ENCODE data around the gene ZNF280C. TPM values are rescaled to one million over a fixed set of nuclear protein-coding genes. Genes with fewer than 3 reads are reported as not detected.
A peak's percentile ranks its signal among the peaks of the same experiment; 100 is the strongest.

ZNF280C gene
- total and polyA plus RNA-seq, 10 donors = 1.3 to 6.8 (median 5.0) TPM

- Histone ChIP-seq H3K4me1 (peaks cover 0 to 14% (median 8%) of the 10 kb centered on the region in 6 donors), H3K4me3 (peak overlapping the region; percentile 44 to 76 (median 51)), H3K27me3 (replicated peaks in 1 of 7) (no peaks in the 10 kb centered on the region), H3K27ac (peak overlapping the region; percentile 53 to 89 (median 84)), H3K36me3 (no peaks in the 10 kb centered on the region), H3K9me3 (peaks cover 0 to 9% (median 0%) of the 10 kb centered on the region in 8 donors)
- intact Hi-C loops (cut with DNase I; ENCODE audit: low total_unique reads) = no loop called here
- no peak for TF ChIP-seq POLR2AphosphoS5 (IDR thresholded peaks at IDR 0.05)
- TF ChIP-seq CTCF (IDR thresholded peaks at IDR 0.05 in 8 of 11, conservative IDR thresholded peaks at IDR 0.05 in 3 of 11) = no peak
- no peak for TF ChIP-seq POLR2A (IDR thresholded peaks at IDR 0.05)
- no peak for DNase-seq
- WGBS, 5 donors = 0 to 38% (median 2%) methylated on average over 4 to 13 of the region's 13 CpGs
These were observed 697 bp downstream of the ZNF280C start for GRCh38 chrX:130267956-130268448.

GRCh38 chrX:130264573-130264972, 4.1 kb downstream of the ZNF280C start:
- intact Hi-C loops (cut with DNase I; ENCODE audit: low total_unique reads) = no loop called here
- 71 to 98% (median 95%) methylated on average over 2 of the region's 2 CpGs for WGBS, 5 donors

GRCh38 chrX:130263016-130263415, 5.7 kb downstream of the ZNF280C start:
- Histone ChIP-seq H3K36me3 (peaks cover 0 to 13% (median 0%) of the 10 kb centered on the region in 6 donors), H3K4me1 (peaks cover 0 to 14% (median 8%) of the 10 kb centered on the region in 6 donors), H3K9me3 (no peaks in the 10 kb centered on the region), H3K27ac (no peak overlapping the region), H3K27me3 (replicated peaks in 1 of 7) (no peaks in the 10 kb centered on the region), H3K4me3 (no peak overlapping the region)
- intact Hi-C loops (cut with DNase I; ENCODE audit: low total_unique reads) = no loop called here
- TF ChIP-seq POLR2AphosphoS5 (IDR thresholded peaks at IDR 0.05) = no peak
- no peak for TF ChIP-seq POLR2A (IDR thresholded peaks at IDR 0.05)
- no peak for TF ChIP-seq CTCF (IDR thresholded peaks at IDR 0.05 in 8 of 11, conservative IDR thresholded peaks at IDR 0.05 in 3 of 11)
- DNase-seq = no peak

More at GRCh38 chrX:130264573-130264972, 4.1 kb downstream of the ZNF280C start:
- peaks cover 0 to 6% (median 0%) of the 10 kb centered on the region in 8 donors for H3K9me3 ChIP-seq
- H3K4me1 ChIP-seq = peaks cover 0 to 14% (median 8%) of the 10 kb centered on the region in 6 donors
- H3K4me3 ChIP-seq = no peak overlapping the region
- no peaks in the 10 kb centered on the region for H3K27me3 ChIP-seq (replicated peaks in 1 of 7)
- H3K27ac ChIP-seq = no peak overlapping the region
- TF ChIP-seq CTCF (IDR thresholded peaks at IDR 0.05 in 8 of 11, conservative IDR thresholded peaks at IDR 0.05 in 3 of 11) (no peak), POLR2A (IDR thresholded peaks at IDR 0.05) (no peak), POLR2AphosphoS5 (IDR thresholded peaks at IDR 0.05) (no peak)
- no peak for DNase-seq
- H3K36me3 ChIP-seq = peaks cover 0 to 4% (median 0%) of the 10 kb centered on the region in 6 donors

GRCh38 chrX:130262231-130262630, 6.5 kb downstream of the ZNF280C start:
- peaks cover 0 to 6% (median 1%) of the 10 kb centered on the region in 6 donors for H3K4me1 ChIP-seq
- no peak overlapping the region for H3K27ac ChIP-seq
- no peaks in the 10 kb centered on the region for H3K27me3 ChIP-seq (replicated peaks in 1 of 7)
- no peak for DNase-seq
- no peaks in the 10 kb centered on the region for H3K9me3 ChIP-seq
- intact Hi-C loops (cut with DNase I; ENCODE audit: low total_unique reads) = no loop called here
- peaks cover 0 to 13% (median 0%) of the 10 kb centered on the region in 6 donors for H3K36me3 ChIP-seq
- 85 to 100% (median 98%) methylated on average over 3 of the region's 3 CpGs for WGBS, 5 donors
- TF ChIP-seq POLR2AphosphoS5 (IDR thresholded peaks at IDR 0.05) = no peak
- no peak overlapping the region for H3K4me3 ChIP-seq

Measured in spleen (tissue), 11 donors.